Endothelial cell of umbilical vein (primary cell): ENCODE results near the gene NLE1. TPM values are rescaled to one million over a fixed set of nuclear protein-coding genes. Genes with fewer than 3 reads are reported as not detected.
"Not testable (repeated sequence)": the region's sequence is repeated elsewhere in the genome, so short reads cannot be mapped to it uniquely, and the experiment has no call there.

ENCODE experiments used
- BruUV-seq: library from RNA; stranded (reverse); fragments of 400-500 nt; replicated peaks from 2 replicates; lab custom pipeline; 2021; lab: Mats Ljungman, UMichigan
- CTCF ChIA-PET: fragments of 300-600, 350-600 bp; sonication (Branson Sonifier 250); formaldehyde crosslinking; loops from one replicate; lab custom pipeline; 2021; ENCODE audit warnings: antibody characterized with exemption, inconsistent platforms; lab: Charles Lee
- POLR2A ChIA-PET: fragments of 300-600, 350-600 bp; sonication (Branson Sonifier 250); formaldehyde crosslinking; loops from one replicate; lab custom pipeline; 2021; ENCODE audit warnings: antibody characterized with exemption, inconsistent platforms; lab: Charles Lee
- DNase-seq: peaks from one replicate; pipeline ENCODE4 v3.0.0-alpha.2; 2011; ENCODE audit warnings: low read depth, low spot score
- FAIRE-seq: peaks from 2 replicates; lab custom pipeline; 2011; peaks lifted over from hg19 to GRCh38; lab: Jason Lieb, UNC
- H2AFZ ChIP-seq: 2 replicates; pipeline ENCODE4 v1.6.0; 2012; ENCODE audit warnings: low read depth, low read length, control low read depth, inconsistent platforms
- H3K27ac ChIP-seq: 2 replicates; pipeline ENCODE4 v1.5.1; 2011; ENCODE audit warnings: low read depth, mild to moderate bottlenecking, control low read depth, low read length, moderate library complexity; ENCODE audit not compliant: insufficient read depth
- H3K27me3 ChIP-seq, 2 experiments: 2 replicates each; pipeline versions ENCODE4 v1.6.0 to v1.6.1; 2011; ENCODE audit warnings: low read length in 2 of 2, mixed read lengths in 1 of 2; ENCODE audit not compliant: control insufficient read depth in 2 of 2, insufficient read depth in 2 of 2
- H3K36me3 ChIP-seq, 2 experiments: 2 replicates in 1 of 2; 3 replicates in 1 of 2; pipeline ENCODE4 v1.5.1; 2011; ENCODE audit warnings: low read length in 2 of 2, mild to moderate bottlenecking in 1 of 2, moderate library complexity in 1 of 2; ENCODE audit not compliant: control insufficient read depth in 2 of 2, insufficient read depth in 2 of 2; ENCODE audit errors: extremely low read depth in 1 of 2
- H3K4me1 ChIP-seq: 3 replicates; pipeline ENCODE4 v1.5.1; 2011; ENCODE audit warnings: mild to moderate bottlenecking, low read length; ENCODE audit not compliant: control insufficient read depth, insufficient read depth; ENCODE audit errors: extremely low read depth
- H3K4me2 ChIP-seq: 2 replicates; pipeline ENCODE4 v1.6.1; 2011; ENCODE audit warnings: low read length, control low read depth, mixed read lengths; ENCODE audit not compliant: insufficient read depth
- H3K4me3 ChIP-seq, 3 experiments: fragments of 200-600 bp in 1 of 3; sonication (generic), shearing (Covaris generic) in 1 of 3; replicated peaks in 1 of 3; 2 replicates each; pipeline ENCODE4 v1.5.1; 2011 to 2016; ENCODE audit warnings: control low read depth in 3 of 3, low read length in 3 of 3, mild to moderate bottlenecking in 2 of 3, inconsistent platforms in 1 of 3, low read depth in 1 of 3, moderate library complexity in 1 of 3; ENCODE audit not compliant: insufficient read depth in 1 of 3
- H3K79me2 ChIP-seq: 2 replicates; pipeline ENCODE4 v1.6.0; 2012; ENCODE audit warnings: low read length, inconsistent platforms; ENCODE audit not compliant: control insufficient read depth, insufficient read depth
- H3K9ac ChIP-seq: replicated peaks from 2 replicates; pipeline ENCODE3; 2011; ENCODE audit warnings: low read length, control low read depth; ENCODE audit not compliant: insufficient read depth; ENCODE audit errors: extremely low read depth
- H3K9me1 ChIP-seq: replicated peaks from 3 replicates; pipeline ENCODE4 v1.6.0; 2011; ENCODE audit warnings: mild to moderate bottlenecking, low read length; ENCODE audit not compliant: control insufficient read depth, insufficient read depth; ENCODE audit errors: extremely low read depth
- H3K9me3 ChIP-seq: replicated peaks from 2 replicates; pipeline ENCODE4 v1.5.1; 2012; ENCODE audit warnings: low read length, inconsistent platforms; ENCODE audit not compliant: control insufficient read depth, insufficient read depth
- H4K20me1 ChIP-seq: replicated peaks from 2 replicates; pipeline ENCODE3; 2011; ENCODE audit warnings: mild to moderate bottlenecking, low read length; ENCODE audit not compliant: control insufficient read depth, insufficient read depth; ENCODE audit errors: extremely low read depth
- GATA2 ChIP-seq: IDR thresholded peaks from 2 replicates; pipeline ENCODE4 v1.7.0; 2011; ENCODE audit warnings: low read depth, mild to moderate bottlenecking, moderate library complexity, mixed read lengths, low read length; ENCODE audit not compliant: insufficient read length, insufficient read depth
- dilution Hi-C: fragments of 300-500 bp; cut with MboI; formaldehyde crosslinking; loops from one replicate; pipeline ENCODE4 v1.15.0; 2019; ENCODE audit warnings: low sequenced_read_pairs; ENCODE audit not compliant: extremely low pct_ligation_motif_present
- intact Hi-C: fragments of 100-400 bp; cut with micrococcal nuclease; formaldehyde crosslinking; loops from one replicate; pipeline ENCODE4 v1.10.0; 2022
- polyA plus RNA-seq, 4 experiments: library from polyadenylated mRNA; depleted of rRNA in 3 of 4; stranded (reverse) in 3 of 4; unstranded in 1 of 4; fragments of >200 nt; gene quantifications; 2 replicates each; pipeline versions ENCODE4 v1.2.1 to v1.2.3, GENCODE V29; 2011 to 2012; ENCODE audit warnings: missing spikeins in 1 of 4
- total RNA-seq: library from RNA; stranded (reverse); gene quantifications from 2 replicates; pipeline ENCODE4 v1.2.3, GENCODE V29; 2021

NLE1 gene
- total and polyA plus RNA-seq, 2 donors (not counting 3 experiments of a cell fraction or from before 2014, with no cell fraction given): 19.1 to 22.8 TPM

DNA sequence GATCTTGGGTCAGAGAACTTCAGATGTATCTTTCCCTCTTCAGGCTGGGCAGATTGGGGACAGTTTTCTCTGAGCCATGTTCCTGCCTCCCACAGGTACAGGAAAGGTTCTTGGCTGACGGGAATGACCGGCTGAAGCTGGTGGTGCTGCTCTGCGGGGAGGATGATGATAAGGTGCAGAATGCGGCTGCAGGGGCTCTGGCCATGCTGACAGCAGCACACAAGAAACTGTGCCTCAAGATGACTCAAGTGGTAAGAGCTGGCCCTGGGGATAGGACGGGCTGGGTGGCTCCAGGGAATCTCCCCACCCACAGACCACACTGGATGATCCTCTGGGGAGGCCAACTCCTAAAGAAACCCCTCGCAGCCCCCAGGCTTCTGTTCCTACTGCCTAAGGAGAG, 41.2 kb upstream of the NLE1 start:
- no peak for TF ChIP-seq GATA2
- Histone ChIP-seq H3K27ac (no peak overlapping the region), H3K9ac (no peak overlapping the region), H2AFZ (no peak overlapping the region), H3K4me1 (no peaks in the 10 kb centered on the region), H3K4me3 (no peak overlapping the region), H3K27me3 (no peaks in the 10 kb centered on the region), H3K36me3 (no peaks in the 10 kb centered on the region), H3K79me2 (no peaks in the 10 kb centered on the region), H3K9me1 (no peaks in the 10 kb centered on the region), H3K9me3 (no peaks in the 10 kb centered on the region), H3K4me2 (no peak overlapping the region), H4K20me1 (no peaks in the 10 kb centered on the region)
- intact Hi-C loops (no loop called here), dilution Hi-C loops (no loop called here)
- BruUV-seq: no TSS peak
- ChIA-PET POLR2A (no interaction called here), CTCF (interaction anchor here (0.8 to 1.2 kb wide), 3 partner anchors 129 to 355 kb away, joined by 3 read pairs; no protein-coding TSS in a partner anchor)
- FAIRE-seq: no peak
- no peak for DNase-seq

DNA sequence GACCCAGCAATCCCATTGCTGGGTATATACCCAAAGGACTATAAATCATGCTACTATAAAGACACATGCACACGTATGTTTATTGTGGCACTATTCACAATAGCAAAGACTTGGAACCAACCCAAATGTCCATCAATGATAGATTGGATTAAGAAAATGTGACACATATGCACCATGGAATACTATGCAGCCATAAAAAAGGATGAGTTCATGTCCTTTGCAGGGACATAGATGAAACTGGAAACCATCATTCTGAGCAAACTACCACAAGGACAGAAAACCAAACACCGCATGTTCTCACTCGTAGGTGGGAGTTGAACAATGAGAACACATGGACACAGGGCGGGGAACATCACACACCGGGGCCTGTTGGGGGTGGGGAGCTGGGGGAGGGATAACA, 37.3 kb upstream of the NLE1 start:
- BruUV-seq, H3K9me1 ChIP-seq, CTCF ChIA-PET, H3K27me3 ChIP-seq, H3K4me1 ChIP-seq, H3K9ac ChIP-seq, H3K36me3 ChIP-seq, H3K4me3 ChIP-seq, H2AFZ ChIP-seq, H3K9me3 ChIP-seq, dilution Hi-C loops, H3K27ac ChIP-seq, POLR2A ChIA-PET, FAIRE-seq, H4K20me1 ChIP-seq, H3K4me2 ChIP-seq, DNase-seq, H3K79me2 ChIP-seq: not testable (repeated sequence)
- intact Hi-C loops: loop anchor here (10.0 kb wide), 1 partner anchor 255 kb away; the partner anchor contains the start of gene SLFN12
